Neural cell (in vitro differentiated cells): ENCODE results near the gene PLA2G12A.

Experiments
- EP300 ChIP-seq: fragments of 450-650 bp; conservative IDR thresholded peaks from 2 replicates; pipeline ENCODE4 v1.6.1; 2014; ENCODE audit warnings: antibody characterized with exemption, mild to moderate bottlenecking, moderate library complexity; ENCODE audit not compliant: poor library complexity, severe bottlenecking
- EZH2 ChIP-seq: fragments of 200-600, 300-800 bp; shearing (Covaris generic), sonication (generic); IDR thresholded peaks from 2 replicates; pipeline ENCODE4 v1.6.1; 2014; ENCODE audit warnings: antibody characterized with exemption, low read length, borderline replicate concordance, mild to moderate bottlenecking; ENCODE audit not compliant: insufficient read depth, poor library complexity, severe bottlenecking
- MXI1 ChIP-seq: fragments of 450-650 bp; conservative IDR thresholded peaks from 2 replicates; pipeline ENCODE4 v1.6.1; 2014; ENCODE audit warnings: antibody characterized with exemption, mild to moderate bottlenecking; ENCODE audit not compliant: poor library complexity, severe bottlenecking
- SMC3 ChIP-seq: fragments of 450-650 bp; conservative IDR thresholded peaks from 2 replicates; pipeline ENCODE4 v1.6.1; 2014; ENCODE audit warnings: antibody characterized with exemption, mild to moderate bottlenecking, moderate library complexity; ENCODE audit not compliant: poor library complexity
- TF ChIP-seq, protein P1 (sequence below): fragments of 450-650 bp; IDR thresholded peaks from 2 replicates; pipeline ENCODE4 v1.5.1; 2014; ENCODE audit warnings: antibody characterized with exemption, mild to moderate bottlenecking, moderate library complexity; ENCODE audit not compliant: poor library complexity, severe bottlenecking
- TF ChIP-seq, protein P2 (sequence below): IDR thresholded peaks from 2 replicates; pipeline ENCODE4 v1.6.1; 2012; ENCODE audit warnings: borderline replicate concordance

DNA sequence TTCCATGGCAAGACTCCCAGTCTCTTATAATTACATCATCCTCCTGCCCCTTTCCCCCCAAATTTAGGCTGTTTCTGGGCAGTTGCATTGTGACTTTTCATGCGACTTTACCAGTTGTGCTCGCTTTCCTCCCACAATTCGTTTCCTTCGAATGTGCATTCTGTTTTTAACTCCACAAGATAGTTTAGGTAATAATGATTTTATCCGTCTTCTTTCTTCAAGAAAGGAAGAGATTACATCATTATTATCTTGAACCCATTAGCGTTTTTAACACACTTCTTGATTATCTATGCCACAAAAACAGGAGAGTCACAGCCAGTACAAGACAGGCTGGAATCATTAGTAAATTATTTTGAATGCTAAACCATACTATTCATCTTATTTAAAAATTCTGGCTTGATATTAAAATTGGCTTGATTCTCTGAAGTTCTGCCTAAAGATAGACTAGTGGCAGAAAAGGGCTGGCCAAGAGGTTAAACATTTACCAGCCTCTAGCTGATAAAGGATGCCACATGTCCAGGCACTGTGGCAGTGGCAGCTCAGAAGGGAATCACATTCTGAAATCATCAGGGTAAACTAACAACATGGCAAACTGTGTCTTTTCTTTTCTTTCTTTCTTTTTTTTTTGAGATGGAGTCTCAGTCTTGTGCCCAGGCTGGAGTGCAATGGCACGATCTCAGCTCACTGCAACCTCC, 19.7 kb upstream of the PLA2G12A start:
- TF ChIP-seq, protein P1, sequence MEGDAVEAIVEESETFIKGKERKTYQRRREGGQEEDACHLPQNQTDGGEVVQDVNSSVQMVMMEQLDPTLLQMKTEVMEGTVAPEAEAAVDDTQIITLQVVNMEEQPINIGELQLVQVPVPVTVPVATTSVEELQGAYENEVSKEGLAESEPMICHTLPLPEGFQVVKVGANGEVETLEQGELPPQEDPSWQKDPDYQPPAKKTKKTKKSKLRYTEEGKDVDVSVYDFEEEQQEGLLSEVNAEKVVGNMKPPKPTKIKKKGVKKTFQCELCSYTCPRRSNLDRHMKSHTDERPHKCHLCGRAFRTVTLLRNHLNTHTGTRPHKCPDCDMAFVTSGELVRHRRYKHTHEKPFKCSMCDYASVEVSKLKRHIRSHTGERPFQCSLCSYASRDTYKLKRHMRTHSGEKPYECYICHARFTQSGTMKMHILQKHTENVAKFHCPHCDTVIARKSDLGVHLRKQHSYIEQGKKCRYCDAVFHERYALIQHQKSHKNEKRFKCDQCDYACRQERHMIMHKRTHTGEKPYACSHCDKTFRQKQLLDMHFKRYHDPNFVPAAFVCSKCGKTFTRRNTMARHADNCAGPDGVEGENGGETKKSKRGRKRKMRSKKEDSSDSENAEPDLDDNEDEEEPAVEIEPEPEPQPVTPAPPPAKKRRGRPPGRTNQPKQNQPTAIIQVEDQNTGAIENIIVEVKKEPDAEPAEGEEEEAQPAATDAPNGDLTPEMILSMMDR = no peak
- TF ChIP-seq SMC3 (no peak), EZH2 (no peak), MXI1 (no peak), EP300 (no peak)
- TF ChIP-seq, protein P2, sequence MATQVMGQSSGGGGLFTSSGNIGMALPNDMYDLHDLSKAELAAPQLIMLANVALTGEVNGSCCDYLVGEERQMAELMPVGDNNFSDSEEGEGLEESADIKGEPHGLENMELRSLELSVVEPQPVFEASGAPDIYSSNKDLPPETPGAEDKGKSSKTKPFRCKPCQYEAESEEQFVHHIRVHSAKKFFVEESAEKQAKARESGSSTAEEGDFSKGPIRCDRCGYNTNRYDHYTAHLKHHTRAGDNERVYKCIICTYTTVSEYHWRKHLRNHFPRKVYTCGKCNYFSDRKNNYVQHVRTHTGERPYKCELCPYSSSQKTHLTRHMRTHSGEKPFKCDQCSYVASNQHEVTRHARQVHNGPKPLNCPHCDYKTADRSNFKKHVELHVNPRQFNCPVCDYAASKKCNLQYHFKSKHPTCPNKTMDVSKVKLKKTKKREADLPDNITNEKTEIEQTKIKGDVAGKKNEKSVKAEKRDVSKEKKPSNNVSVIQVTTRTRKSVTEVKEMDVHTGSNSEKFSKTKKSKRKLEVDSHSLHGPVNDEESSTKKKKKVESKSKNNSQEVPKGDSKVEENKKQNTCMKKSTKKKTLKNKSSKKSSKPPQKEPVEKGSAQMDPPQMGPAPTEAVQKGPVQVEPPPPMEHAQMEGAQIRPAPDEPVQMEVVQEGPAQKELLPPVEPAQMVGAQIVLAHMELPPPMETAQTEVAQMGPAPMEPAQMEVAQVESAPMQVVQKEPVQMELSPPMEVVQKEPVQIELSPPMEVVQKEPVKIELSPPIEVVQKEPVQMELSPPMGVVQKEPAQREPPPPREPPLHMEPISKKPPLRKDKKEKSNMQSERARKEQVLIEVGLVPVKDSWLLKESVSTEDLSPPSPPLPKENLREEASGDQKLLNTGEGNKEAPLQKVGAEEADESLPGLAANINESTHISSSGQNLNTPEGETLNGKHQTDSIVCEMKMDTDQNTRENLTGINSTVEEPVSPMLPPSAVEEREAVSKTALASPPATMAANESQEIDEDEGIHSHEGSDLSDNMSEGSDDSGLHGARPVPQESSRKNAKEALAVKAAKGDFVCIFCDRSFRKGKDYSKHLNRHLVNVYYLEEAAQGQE = no peak
